GM12864 (cell line): ENCODE measurements around the gene FMNL2.

ENCODE experiments used
- DNase-seq: peaks from one replicate; pipeline ENCODE4 v3.0.0-alpha.2; 2011; ENCODE audit warnings: low read depth
- H3K4me3 ChIP-seq: 2 replicates; pipeline ENCODE4 v1.5.1; 2011; ENCODE audit warnings: mild to moderate bottlenecking, low read depth, low read length, control low read depth
- CTCF ChIP-seq: IDR thresholded peaks from 2 replicates; pipeline ENCODE4 v1.5.1; 2011; ENCODE audit warnings: low read depth, mild to moderate bottlenecking, moderate library complexity, low read length, control low read depth, inconsistent platforms; ENCODE audit errors: missing control alignments

FMNL2 gene

GRCh38 chr2:152355409-152355831, 20.4 kb downstream of the FMNL2 start:
- no peak for TF ChIP-seq CTCF
- no peak for DNase-seq

DNA sequence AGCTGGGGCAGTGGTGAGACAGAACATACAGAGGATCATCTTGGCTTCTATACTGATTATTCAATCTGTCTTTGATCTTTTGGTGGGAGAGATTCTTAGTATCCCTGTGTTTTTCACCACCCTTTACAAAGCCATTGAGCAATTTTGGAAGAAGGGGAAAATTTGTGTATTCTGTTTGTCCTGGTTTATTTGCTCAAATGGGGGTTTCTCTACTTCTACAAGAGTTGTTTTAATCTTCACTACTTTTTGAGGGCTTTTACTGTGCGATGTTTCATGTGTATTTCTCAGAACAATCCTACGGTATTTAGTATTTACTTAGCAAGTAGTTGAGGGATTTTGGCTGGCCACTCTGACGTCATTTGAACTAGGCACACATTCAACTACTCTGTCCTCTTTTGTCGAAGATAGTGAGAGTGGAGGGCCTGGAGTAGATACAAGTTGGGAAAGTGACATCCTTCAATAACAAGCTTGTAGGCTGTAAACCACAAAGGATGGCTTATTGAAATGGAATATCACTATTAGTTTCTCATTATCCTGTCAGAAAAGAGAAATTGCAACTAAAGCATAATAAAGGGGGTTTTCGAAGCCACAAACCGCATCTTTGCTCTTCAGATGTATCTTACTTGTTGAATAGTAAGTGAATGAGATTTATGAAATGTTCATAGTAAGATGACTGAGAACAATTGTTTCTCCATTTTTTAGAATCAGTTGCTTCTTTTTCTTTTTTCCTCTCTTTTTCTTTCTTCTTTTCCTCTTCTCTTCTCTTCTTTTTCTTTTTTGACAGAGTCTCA, 24.8 kb downstream of the FMNL2 start:
- no peak for TF ChIP-seq CTCF
- no peak for DNase-seq
- H3K4me3 ChIP-seq: no peak overlapping the region; the same call in 1 of the 2 replicates

More at GRCh38 chr2:152355409-152355831, 20.4 kb downstream of the FMNL2 start:
- no peak overlapping the region for H3K4me3 ChIP-seq

DNA sequence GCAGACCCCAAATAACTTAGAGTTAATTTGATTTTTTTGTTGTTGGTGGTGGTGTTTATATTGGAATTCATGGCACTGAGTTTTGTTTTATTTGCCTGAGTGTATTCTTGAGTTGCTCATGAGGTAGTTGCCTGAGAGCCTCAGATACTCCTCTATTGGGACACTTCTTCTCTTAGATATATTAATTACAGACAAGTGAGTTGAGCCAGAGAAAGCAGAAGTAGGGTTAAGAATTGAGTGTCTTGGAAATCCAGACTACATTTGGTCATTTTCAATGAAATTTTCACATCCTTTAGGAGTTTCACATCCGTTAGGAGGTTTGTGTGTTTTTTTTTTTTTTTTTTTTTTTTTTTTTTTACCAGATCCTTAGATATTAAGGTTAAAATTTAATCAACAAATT, 29.0 kb downstream of the FMNL2 start:
- no peak for DNase-seq
- no peak overlapping the region for H3K4me3 ChIP-seq
- no peak for TF ChIP-seq CTCF

GRCh38 chr2:152367547-152368390, 32.8 kb downstream of the FMNL2 start:
- TF ChIP-seq CTCF: no peak
- DNase-seq: peak; percentile 18

GRCh38 chr2:152369176-152369860, 34.3 kb downstream of the FMNL2 start:
- DNase-seq: no peak
- TF ChIP-seq CTCF: no peak

More at GRCh38 chr2:152367547-152368390, 32.8 kb downstream of the FMNL2 start:
- H3K4me3 ChIP-seq: no peak overlapping the region

GRCh38 chr2:152370783-152371182, 35.8 kb downstream of the FMNL2 start:
- TF ChIP-seq CTCF: no peak
- H3K4me3 ChIP-seq: no peak overlapping the region
- no peak for DNase-seq

More at GRCh38 chr2:152369176-152369860, 34.3 kb downstream of the FMNL2 start:
- no peak overlapping the region for H3K4me3 ChIP-seq
